ENCODE measurements around the gene SMCHD1.
"Not testable (repeated sequence)": the region's sequence is repeated elsewhere in the genome, so short reads cannot be mapped to it uniquely, and the experiment has no call there.

Gene SMCHD1

DNA sequence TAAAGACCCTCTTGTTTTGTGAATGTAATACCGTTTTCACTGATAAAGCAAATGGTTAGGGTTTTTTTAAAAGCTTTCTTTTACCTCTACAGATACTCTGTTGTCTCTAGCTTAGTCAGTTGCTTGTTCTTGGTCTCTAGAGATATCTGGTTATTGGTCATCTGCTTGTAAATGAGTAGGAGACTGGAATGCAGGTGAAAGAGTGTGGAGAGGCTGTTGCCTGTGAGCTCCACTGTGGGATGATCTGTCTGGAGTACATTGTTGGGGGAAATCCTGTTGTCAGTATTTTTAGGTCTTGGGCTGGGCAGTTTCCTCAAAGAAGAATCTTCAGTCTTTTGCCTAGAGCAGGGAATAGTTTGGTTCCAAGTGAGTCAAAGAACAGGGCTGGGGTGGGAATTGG is 67.7 kb downstream of the SMCHD1 start:
- no peak for DNase-seq

DNA sequence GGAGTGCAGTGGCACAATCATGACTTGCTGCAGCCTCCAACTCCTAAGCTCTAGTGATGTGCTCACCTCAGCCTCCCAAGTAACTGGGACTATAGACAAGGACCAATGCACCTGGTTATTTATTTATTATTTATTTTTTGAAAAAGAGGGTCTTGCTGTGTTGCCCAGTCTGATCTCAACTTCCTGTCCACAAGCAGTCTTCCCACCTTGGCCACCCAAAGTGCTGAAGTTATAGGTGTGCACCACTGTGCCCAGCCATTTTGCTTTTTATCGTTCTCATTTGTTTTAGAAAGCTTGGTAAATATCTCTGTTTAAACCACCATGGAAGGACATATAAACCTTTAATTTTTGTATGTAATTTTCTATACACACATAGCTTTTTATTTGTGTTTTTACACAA is 74.2 kb downstream of the SMCHD1 start:
- DNase-seq, result no peak

DNA sequence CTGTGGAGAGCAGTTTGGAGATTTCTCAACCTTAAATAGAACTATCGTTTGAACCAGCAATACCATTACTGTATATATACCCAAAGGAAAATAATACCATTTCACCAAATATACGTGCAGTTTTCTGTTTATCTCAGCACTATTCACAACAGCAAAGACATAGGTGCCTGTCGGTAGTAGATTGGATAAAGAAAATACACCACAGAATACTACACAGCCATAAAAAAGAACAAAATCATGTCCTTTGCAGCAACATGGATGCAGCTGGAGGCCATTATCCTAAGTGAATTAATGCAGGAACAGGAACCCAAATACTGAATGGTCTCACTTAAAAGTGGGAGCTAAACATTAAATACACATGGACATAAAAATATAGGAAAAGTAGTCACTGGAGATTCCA is 81.3 kb downstream of the SMCHD1 start:
- no peak for DNase-seq

DNA sequence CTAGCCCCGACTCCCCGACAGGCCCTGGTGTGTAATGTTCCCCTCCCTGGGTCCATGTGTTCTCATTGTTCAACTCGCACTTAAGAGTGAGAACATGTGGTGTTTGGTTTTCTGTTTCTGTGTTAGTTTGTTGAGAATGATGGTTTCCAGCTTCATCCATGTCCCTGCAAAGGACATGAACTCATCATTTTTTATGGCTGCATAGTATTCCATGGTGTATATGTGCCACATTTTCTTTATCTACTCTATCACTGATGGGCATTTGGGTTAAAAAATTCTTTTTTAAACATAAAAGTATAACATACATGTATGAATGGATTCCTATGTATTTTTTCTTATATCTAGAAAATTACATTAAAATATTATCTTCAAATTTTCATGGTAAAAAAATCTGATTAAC is 84.6 kb downstream of the SMCHD1 start:
- DNase-seq, result not testable (repeated sequence)

DNA sequence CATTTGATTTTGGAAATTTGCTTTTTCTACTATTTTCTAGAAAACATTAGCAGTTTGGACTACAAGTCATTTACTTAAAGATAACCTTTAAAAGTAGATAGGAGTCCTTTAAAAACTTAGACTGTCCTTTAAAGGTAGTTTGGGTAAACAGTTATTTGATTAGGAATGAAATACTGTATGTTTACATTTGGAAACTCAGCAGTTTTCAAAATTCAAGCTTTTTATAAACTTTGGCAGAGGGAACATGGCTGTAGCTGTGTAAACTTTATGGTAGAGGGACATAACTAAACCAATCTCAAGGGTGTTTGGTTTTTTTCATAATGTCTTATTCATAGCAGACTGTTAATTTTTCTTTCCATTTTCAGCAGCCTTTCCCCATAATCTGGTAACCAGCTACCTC is 90.7 kb downstream of the SMCHD1 start:
- no peak for DNase-seq

DNA sequence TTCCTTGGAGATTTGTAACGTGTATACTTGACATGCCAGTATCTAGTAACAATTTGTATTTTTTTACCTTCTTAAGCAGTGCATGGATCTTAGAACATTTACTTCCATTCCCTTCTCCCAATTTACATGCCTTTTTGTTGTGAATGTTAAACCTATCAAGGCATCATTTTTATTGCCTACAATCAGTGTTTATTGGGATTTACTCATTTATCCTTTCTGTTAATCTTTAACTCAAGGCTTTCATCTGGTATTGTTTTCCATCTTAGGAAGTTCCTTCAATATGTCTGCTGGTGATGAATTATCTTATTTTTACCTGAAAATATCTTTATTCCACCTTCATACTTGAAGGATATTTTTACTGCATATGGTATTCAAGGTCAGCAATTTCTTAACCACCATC is 102.8 kb downstream of the SMCHD1 start:
- DNase-seq, result no peak

DNA sequence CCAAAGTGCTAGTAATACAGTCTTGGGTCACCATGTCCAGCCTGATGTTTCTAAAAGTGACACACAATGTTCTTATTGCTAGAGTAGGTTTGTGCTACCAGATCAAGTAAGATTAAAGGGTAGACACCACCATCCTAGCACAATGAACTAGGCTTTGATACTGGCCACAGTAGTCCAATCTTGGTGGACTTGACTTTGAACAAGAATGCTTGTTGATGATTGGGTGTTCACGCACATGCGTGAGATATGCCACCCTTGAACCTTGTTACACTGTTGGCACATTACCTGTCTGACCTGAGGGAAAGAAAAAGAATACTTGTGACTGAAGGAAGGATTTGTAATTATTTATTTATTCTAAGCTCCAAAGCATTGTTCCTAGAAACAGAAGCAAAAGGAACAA is 119.1 kb downstream of the SMCHD1 start:
- DNase-seq, result no peak

DNA sequence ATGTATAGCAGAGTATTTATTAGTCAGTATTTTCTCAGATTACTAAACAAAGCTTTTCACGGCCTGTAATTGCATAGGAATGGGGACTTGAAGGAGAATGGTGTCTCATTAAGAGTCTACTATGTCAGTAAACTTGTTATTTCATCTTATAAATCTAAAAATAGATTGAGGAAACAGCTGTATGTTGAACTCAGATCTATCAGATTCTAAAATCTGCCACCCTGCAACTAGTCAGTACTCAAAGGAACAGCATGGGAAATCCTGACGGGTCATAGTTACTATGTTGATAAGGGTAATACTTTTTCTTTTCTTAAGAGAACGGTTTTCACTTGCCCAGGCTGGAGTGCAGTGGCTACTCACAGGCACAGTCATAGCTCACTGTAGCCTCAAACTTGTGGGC is 121.1 kb downstream of the SMCHD1 start:
- DNase-seq, result no peak

DNA sequence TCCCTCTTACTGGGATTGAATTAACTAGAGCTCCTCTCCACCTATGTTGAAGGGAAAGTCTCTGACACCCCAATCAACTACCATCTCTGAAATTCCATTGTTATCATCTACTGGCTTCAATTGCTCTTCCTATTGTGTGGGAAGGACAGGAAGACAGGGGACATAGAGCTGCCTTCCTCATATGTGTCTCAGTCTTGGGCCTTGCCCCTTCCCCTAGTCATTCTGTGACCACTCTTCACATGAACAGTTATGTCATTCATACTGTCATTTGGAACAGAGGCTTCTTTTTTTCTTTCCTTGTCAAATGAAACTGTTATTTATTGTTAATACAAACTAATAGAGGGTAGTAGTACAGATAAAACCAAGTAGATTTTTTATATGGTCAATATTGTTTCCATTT is 121.7 kb downstream of the SMCHD1 start:
- no peak for DNase-seq

DNA sequence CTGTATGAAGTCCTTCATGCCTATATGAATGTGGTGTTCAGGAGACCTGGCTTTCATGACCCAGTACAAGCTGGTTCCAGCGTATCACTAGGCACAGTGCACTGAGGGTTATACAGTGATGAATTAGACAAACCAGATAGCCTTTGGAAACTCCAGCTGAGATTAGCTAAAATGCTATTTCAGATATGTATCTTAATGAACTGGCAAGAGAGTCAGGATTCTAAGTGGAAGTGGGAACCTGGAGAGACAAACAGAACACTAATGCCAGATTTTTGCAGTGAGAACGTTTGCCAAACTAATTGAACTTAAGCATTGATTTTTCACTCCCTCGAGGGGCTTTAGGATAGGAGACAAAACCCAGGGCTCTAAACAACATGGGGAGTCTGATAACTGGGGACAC is 125.2 kb downstream of the SMCHD1 start:
- DNase-seq, result no peak

DNA sequence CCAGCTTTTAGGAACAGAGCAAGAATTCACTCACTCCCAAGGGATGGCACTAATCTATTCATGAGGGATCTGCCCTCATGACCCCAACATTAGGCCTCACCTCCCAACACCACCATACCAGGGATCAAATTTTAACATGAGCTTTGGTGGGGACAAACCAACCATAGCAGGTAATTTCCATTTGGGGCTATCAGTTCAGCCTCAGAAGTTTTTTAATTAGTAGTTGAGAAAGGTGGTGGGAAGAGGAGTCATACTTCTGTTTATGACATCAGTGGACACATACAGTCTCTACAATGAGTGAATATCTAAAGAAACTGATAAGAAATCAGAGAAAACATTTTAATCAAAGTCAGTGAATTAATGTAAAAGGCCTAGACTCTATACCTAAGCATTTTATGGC is 131.7 kb downstream of the SMCHD1 start:
- DNase-seq, result no peak

DNA sequence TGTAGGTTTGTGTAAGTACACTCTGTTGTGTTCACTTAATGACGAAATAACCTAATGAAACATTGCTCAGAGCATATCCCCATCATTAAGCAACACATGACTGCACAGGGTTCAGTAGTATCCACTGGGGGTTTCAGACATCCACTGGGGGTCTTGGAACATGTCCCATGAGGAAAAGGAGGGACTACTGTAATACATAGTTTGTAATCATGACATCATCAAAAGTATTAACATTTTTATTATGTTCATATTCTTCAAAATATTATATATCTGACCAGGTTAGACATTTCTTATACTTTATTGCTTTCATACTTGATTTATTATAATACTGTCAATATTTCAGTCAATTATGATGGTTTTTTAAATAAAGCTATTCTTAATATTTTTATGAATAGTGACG is 136.9 kb downstream of the SMCHD1 start:
- no peak for DNase-seq

DNA sequence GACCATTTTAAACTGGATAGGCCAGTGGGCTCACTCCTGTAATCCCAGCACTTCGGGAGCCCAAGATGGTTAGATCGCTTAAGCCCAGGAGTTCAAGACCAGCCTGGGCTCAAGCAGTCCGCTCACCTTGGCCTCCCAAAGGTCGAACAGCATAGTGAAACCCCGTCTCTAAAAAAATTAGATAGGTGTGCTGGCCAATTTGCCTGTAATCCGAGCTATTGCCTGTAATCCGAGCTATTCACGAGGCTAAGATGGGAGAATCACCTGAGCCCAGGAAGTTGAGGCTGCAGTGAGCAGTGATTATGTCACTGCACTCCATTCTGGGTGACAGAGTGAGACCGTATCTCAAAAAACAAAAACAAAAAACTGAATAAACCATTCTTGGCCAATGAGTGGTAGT is 138.6 kb downstream of the SMCHD1 start:
- no peak for DNase-seq

DNA sequence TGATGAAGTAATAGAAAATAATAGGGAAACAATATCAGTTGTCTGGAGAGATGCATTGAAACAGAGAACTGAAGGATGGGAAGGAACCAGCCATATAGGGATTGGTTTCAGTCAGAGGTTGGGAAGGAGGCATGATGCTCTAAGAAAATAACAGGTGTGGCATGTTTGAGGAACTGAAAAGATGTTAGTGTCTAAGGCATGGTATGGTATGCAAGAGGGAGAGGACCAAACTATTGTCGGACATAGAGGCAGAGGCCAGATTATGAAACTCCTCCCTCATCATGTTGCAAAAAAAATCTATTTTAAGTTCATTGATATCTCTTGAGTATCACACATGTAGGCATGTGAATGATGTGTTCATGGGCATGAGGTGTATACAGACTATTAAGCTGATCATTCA is 142.4 kb downstream of the SMCHD1 start:
- no peak for DNase-seq

DNA sequence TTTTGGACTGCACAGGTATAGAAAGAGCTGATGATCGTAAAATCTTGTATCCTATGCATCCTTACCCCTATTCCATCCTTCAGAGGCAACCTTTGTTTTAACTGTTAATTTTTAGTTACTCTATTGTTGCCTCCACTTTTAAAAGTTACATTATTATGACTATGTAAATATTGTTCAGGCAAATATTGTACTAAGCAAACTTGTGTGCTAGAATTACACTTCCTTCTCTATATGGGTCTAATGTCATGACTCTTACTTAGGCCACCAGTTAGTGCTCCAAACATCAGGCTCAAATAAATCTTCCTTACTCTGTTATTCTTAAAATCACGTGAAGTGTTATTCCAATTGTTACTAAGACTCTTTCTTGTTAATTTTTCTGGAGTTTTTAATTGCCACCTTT is 143.8 kb downstream of the SMCHD1 start:
- no peak for DNase-seq

DNA sequence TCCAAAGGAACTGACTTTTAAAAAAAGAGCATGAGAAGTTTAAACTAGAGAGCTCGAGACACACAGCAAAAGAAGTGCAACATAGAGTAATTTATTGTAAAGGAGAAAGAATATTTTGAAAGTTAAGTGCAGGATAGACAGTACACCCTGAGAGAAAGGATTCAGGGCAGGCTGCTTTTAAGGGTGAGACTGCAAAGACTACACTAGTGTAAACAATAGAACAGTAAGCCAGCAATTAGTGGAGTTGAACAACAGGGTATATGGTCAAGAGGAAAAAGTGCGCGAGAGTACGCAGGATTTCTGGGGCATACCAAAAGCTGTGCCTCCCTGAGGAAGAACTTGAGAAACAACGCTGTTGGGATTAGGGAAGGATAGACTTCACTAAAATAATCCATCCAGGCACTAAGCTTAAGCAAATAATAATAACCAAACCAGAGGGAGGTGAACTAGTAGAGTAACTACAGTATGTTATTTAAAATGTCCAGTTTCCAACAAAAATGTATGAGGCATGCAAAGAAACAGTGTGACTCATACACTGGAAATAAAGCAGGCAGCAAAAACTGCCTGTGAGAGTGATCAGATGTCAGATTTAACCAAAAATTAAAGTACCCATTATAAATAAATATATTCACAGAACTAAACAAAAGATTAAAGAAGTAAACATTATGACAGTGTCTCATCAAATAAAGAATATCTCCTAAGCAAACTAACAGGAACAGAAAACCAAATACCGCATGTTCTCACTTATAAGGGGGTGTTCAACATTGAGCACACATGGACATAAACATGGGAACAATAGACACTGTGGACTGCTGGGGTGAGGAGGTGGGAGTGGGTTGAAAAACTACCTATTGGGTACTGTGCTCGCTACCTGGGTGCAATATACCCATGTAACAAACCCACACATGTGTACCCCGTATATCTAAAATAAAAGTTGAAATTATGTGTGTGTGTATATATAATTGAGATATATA is 150.7 kb downstream of the SMCHD1 start:
- DNase-seq, result no peak

DNA sequence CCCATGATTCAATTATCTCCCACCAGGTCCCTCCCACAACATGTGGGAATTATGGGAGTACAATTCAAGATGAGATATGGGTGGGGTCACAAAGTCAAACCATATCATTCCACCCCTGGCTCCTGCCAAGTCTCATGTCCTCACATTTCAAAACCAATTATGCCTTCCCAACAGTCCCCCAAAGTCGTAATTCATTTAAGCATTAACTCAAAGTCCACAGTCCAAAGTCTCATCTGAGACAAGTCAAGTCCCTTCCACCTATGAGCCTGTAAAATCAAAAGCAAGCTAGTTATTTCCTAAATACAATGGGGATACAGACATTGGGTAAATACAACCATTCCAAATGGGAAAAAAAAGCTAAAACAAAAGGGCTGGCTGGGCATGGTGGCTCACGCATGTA is 153.1 kb downstream of the SMCHD1 start:
- not testable (repeated sequence) for DNase-seq

DNA sequence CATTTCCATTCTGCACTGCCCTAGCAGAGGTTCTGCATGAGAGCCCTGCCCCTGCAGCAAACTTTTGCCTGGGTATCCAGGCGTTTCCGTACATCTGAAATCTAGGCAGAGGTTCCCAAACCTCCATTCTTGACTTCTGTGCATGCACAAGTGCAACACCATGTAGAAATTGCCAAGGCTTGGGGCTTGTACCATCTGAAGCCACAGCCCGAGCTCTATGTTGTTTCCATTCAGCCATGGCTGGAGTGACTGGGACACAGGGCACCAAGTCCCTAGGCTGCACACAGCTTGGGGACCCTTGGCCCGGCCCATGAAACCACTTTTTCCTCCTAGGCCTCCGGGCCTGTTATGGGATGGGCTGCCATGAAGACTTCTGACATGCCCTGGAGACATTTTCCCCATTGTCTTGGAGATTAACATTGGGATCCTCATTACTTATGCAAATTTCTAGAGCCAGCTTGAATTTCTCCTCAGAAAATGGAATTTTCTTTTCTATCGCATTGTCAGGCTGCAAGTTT is 154.2 kb downstream of the SMCHD1 start:
- DNase-seq, result not testable (repeated sequence)

DNA sequence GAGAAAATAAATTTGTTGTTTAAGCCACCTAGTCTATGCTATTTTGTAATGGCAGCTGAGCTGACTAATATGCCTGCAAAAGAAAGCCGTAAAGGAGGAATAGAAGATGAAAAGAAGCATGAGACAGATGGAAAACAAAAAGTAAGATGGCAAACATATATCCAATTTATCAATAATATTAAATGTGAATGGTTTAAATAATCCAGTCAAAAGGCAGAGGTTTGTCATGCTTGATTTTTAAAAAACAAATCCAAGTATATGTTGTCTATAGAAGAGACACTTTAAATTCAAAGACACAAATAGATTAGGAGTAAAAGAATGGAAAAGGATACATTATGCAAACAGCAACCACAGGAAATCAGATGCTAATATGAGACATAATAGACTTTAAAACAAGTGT is 155.9 kb downstream of the SMCHD1 start:
- no peak for DNase-seq

DNA sequence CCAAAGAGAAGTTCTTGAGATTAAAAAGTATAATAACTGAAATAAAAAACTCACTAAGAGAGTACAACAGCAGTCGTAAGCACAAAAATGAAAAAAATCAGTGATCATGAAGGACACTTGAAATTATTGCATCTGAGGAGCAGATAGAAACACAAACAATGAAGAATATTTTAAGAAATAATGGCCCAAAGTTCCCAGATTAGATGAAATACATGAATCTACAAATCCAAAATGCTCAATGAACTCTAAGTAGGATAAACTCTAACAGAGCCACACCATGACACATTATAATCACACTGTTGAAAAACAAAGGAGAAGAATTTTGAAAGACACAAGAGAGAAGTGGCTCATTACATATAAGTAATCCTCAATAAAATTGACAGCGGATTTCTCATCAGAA is 159.4 kb downstream of the SMCHD1 start:
- DNase-seq, result no peak

DNA sequence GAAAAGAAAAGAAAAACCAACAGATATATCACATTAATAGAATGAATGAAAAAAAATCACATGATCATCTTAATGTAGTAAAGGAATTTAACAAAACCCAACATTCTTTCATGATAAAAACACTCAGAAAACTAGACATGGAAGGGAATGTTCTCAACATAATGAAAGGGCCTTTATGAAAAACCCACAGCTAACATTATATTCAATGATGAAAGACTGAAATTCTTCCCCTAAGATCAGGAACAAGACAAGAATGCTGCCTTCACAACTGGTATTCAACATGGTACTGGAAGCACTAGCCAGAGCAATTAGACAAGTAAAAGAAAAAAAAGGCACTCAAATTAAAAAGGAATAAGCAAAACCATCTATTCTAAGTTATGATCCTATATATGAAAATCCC is 162.8 kb downstream of the SMCHD1 start:
- DNase-seq, result no peak

DNA sequence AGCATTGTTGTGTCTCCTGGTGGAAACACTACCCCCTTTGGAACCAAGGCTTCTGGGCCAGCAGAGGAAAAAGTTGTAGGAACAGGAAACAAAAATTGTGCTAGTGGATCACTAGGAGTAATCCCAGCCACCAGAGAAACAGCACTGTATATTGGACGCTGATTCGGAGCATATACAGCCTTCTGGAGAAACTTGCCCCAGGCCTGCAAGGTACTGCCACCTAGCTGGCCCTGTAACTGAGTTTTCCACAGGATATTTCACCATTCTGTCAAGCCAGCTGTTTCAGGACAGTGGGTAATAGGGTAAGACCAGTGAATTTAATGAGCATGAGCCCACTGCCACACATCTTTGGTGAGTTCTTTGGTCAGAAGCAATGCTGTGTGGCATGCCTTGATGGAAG is 166.2 kb downstream of the SMCHD1 start:
- DNase-seq, result no peak

DNA sequence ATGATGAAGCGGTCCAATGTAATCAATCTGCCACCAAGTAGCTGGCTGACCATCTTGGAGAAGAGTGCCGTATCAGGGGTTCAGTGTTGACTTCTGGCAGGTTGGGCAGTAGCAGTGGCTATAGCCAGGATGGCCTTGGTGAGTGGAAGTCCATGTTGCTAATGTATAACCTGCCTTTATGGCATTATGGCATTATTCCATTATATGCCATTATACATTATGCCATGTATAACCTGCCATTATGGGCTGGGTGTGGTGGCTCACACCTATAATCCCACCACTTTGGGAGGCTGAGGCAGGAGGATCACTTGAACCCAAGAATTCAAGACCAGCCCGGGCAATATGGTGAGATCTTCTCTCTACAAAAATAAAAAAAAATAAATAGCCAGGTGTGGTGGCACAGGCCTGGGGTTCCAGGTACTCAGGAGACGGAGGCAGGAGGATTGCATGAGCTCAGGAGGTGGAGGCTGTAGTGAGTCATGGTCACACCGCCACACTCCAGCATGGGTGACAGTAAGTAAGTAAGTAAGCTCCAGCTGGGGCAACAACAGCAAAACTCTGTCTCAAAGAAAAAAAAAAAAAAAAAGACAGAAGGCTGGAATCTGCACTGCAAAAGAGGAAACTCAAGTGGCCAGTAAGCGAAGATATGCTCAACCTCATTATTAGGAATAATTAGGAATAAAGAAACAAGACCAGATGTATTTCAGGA is 166.8 kb downstream of the SMCHD1 start:
- DNase-seq, result no peak

DNA sequence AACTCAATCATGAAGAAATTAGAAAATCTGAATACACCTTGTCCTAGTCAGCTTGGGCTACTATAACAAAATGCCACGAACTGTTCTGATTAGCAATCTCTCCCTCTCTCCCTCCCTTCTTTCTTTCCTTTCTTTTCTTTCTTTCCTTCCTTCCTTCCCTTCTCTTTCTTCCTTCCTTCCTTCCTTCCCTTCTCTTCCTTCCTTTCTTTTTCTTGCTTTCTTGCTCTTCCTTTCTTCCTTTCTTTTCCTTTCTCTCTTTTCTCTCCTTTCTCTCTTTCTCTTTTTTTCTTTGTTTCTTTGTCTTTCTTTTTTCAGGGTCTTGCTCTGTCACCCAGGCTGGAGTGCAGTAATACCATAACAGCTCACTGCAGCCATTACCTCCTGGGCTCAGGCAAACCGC is 167.7 kb downstream of the SMCHD1 start:
- DNase-seq, result no peak

Data from CD4-positive, alpha-beta T cell treated with Interleukin-10 for 1 hour (primary cell).